ENCODE results near the gene BOC. TPM values are rescaled to one million over a fixed set of nuclear protein-coding genes. Genes with fewer than 3 reads are reported as not detected.

The BOC gene
- total and polyA plus RNA-seq, 2 donors (not counting 3 experiments of a cell fraction or from before 2014, with no cell fraction given) = 0.07 TPM; not detected in 1

DNA sequence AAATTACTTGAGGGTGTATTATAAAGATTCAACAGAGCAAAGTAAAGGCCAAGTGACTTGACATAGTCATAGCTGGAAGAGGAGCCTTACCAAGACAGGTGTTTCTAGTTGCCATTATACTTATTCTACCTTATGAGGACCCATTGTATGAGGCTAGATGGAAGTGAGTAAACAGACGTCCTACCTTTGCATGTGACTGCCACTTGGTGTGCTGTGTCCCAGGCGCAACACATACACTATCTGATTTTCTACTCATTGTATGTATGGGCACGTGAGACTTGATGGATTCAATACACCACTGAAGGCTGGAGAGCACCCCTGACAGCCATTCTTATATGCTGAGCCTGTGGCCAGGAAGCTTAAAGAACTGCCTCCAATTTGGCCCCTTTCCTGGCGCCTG is 40.5 kb downstream of the BOC start:
- no peaks in the 10 kb centered on the region for H3K4me1 ChIP-seq (ENCODE audit: control insufficient read depth, extremely low read depth, insufficient read depth, low read length)
- H3K79me2 ChIP-seq (ENCODE audit: control insufficient read depth, insufficient read depth, low read length) = no peaks in the 10 kb centered on the region
- no peak overlapping the region for H2AFZ ChIP-seq (ENCODE audit: low read depth, low read length)
- no peaks in the 10 kb centered on the region for H3K9me1 ChIP-seq (replicated peaks; ENCODE audit: control insufficient read depth, extremely low read depth, insufficient read depth, low read length)
- FAIRE-seq (no peak), DNase-seq (ENCODE audit: low read depth, low spot score) (no peak)
- H3K9me3 ChIP-seq (replicated peaks; ENCODE audit: control insufficient read depth, insufficient read depth, low read length) = no peaks in the 10 kb centered on the region
- CTCF ChIA-PET = no interaction called here
- no peaks in the 10 kb centered on the region for H3K36me3 ChIP-seq (ENCODE audit: control insufficient read depth in 2 of 2, extremely low read depth in 1 of 2, insufficient read depth in 2 of 2, low read length in 2 of 2)
- dilution Hi-C loops (cut with MboI; ENCODE audit: extremely low pct_ligation_motif_present, low sequenced_read_pairs) (no loop called here), intact Hi-C loops (cut with micrococcal nuclease) (no loop called here)
- H3K9ac ChIP-seq (replicated peaks; ENCODE audit: extremely low read depth, insufficient read depth, low read length) = no peak overlapping the region
- no peak for TF ChIP-seq GATA2 (IDR thresholded peaks at IDR 0.05; ENCODE audit: insufficient read depth, insufficient read length, low read depth, low read length)
- TF ChIP-seq, protein P1, sequence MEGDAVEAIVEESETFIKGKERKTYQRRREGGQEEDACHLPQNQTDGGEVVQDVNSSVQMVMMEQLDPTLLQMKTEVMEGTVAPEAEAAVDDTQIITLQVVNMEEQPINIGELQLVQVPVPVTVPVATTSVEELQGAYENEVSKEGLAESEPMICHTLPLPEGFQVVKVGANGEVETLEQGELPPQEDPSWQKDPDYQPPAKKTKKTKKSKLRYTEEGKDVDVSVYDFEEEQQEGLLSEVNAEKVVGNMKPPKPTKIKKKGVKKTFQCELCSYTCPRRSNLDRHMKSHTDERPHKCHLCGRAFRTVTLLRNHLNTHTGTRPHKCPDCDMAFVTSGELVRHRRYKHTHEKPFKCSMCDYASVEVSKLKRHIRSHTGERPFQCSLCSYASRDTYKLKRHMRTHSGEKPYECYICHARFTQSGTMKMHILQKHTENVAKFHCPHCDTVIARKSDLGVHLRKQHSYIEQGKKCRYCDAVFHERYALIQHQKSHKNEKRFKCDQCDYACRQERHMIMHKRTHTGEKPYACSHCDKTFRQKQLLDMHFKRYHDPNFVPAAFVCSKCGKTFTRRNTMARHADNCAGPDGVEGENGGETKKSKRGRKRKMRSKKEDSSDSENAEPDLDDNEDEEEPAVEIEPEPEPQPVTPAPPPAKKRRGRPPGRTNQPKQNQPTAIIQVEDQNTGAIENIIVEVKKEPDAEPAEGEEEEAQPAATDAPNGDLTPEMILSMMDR (IDR thresholded peaks at IDR 0.05; ENCODE audit: extremely low read depth in 1 of 2, insufficient read depth in 1 of 2, low read depth in 1 of 2, low read length in 2 of 2) = no peak
- TF ChIP-seq MAX (IDR thresholded peaks at IDR 0.05; ENCODE audit: insufficient read depth, insufficient read length) = no peak
- TF ChIP-seq MYC (IDR thresholded peaks at IDR 0.05; ENCODE audit: low read depth, low read length) = no peak
- TF ChIP-seq POLR2AphosphoS5 (IDR thresholded peaks at IDR 0.05; ENCODE audit: insufficient read depth, low read depth, low read length) = no peak
- TF ChIP-seq EZH2 (IDR thresholded peaks at IDR 0.05; ENCODE audit: borderline replicate concordance, low read depth, low read length, severe bottlenecking) = no peak
- POLR2A ChIA-PET = no interaction called here
- BruUV-seq (replicated peaks) = no TSS peak
- H3K27ac ChIP-seq (ENCODE audit: insufficient read depth, low read depth, low read length) = no peak overlapping the region
- no peak overlapping the region for H3K4me2 ChIP-seq (ENCODE audit: insufficient read depth, low read length)
- H3K4me3 ChIP-seq (replicated peaks in 1 of 3; ENCODE audit: insufficient read depth in 1 of 3, low read depth in 1 of 3, low read length in 3 of 3) = no peak overlapping the region
- H3K27me3 ChIP-seq (ENCODE audit: control insufficient read depth in 2 of 2, insufficient read depth in 2 of 2, low read length in 2 of 2) = peaks cover 7 to 15% of the 10 kb centered on the region in 2 experiments
- no peaks in the 10 kb centered on the region for H4K20me1 ChIP-seq (replicated peaks; ENCODE audit: control insufficient read depth, extremely low read depth, insufficient read depth, low read length)

Measured in endothelial cell of umbilical vein (primary cell).